Activated CD4-positive, alpha-beta T cell treated with anti-CD3 and anti-CD28 coated beads for 24 hours (primary cell): ENCODE measurements around the gene TXNDC12.
A peak's percentile ranks its signal among the peaks of the same experiment; 100 is the strongest.
"Not testable (repeated sequence)": the region's sequence is repeated elsewhere in the genome, so short reads cannot be mapped to it uniquely, and the experiment has no call there.

ENCODE experiments used
- DNase-seq, 2 donors: peaks; one replicate each; pipeline ENCODE4 v3.0.0-alpha.2; 2020; ENCODE audit warnings: low read depth in 2 of 2

TXNDC12 gene

GRCh38 chr1:52045666-52046195, 9.3 kb downstream of the TXNDC12 start:
- DNase-seq, result not testable (repeated sequence)

GRCh38 chr1:52045236-52045635, 9.8 kb downstream of the TXNDC12 start:
- no peak for DNase-seq

- no peak for DNase-seq
Measured at GRCh38 chr1:52041551-52042185, 13.3 kb downstream of the TXNDC12 start.

- DNase-seq, result no peak
Measured at GRCh38 chr1:52037909-52038308, 17.1 kb downstream of the TXNDC12 start.

GRCh38 chr1:52037402-52037814, 17.6 kb downstream of the TXNDC12 start:
- DNase-seq, result no peak

GRCh38 chr1:52034050-52034384, 21.0 kb downstream of the TXNDC12 start:
- DNase-seq, result no peak

- DNase-seq, result peak; percentile 65 to 72
Measured at GRCh38 chr1:52033190-52034049, 21.6 kb downstream of the TXNDC12 start, which contains the start of gene KTI12. Gene KTI12, minus strand, starts transcription at chr1:52033810. Its CDS starts 49 bp downstream, at chr1:52033761.

- no peak for DNase-seq
Measured at GRCh38 chr1:52032785-52033131, 22.2 kb downstream of the TXNDC12 start.

- no peak for DNase-seq
Measured at GRCh38 chr1:52032124-52032784, 22.7 kb downstream of the TXNDC12 start.

- not testable (repeated sequence) for DNase-seq
Measured at GRCh38 chr1:52028839-52029238, 26.2 kb downstream of the TXNDC12 start.

- DNase-seq, result no peak
Measured at GRCh38 chr1:52028328-52028727, 26.7 kb downstream of the TXNDC12 start.

GRCh38 chr1:52026278-52026677, 28.7 kb downstream of the TXNDC12 start:
- no peak for DNase-seq

GRCh38 chr1:52022133-52022532, 32.9 kb downstream of the TXNDC12 start:
- no peak for DNase-seq

- DNase-seq, result no peak
Measured at GRCh38 chr1:52008071-52008809, 46.8 kb downstream of the TXNDC12 start.

GRCh38 chr1:52007215-52008002, 47.6 kb downstream of the TXNDC12 start:
- DNase-seq, result no peak

GRCh38 chr1:52006081-52006553, 48.9 kb downstream of the TXNDC12 start:
- DNase-seq, result not testable (repeated sequence)

GRCh38 chr1:52005548-52005947, 49.4 kb downstream of the TXNDC12 start:
- not testable (repeated sequence) for DNase-seq

GRCh38 chr1:52003877-52004276, 51.1 kb downstream of the TXNDC12 start:
- no peak for DNase-seq

GRCh38 chr1:52002038-52002917, 52.7 kb downstream of the TXNDC12 start:
- peak in 1 of 2 donors; percentile 78 for DNase-seq

- no peak for DNase-seq
Measured at GRCh38 chr1:51998701-51999100, 56.3 kb downstream of the TXNDC12 start.
